A673 (cell line): Measurements from ENCODE around the gene MORN5.

Experiments used
- CTCF ChIP-seq: fragments of 300-800, 200-600 bp; sonication (generic); conservative IDR thresholded peaks from 2 replicates; pipeline ENCODE4 v1.5.1; 2017; ENCODE audit warnings: low read depth, mild to moderate bottlenecking, antibody characterized with exemption, low read length, moderate library complexity, mixed read lengths
- EZH2 ChIP-seq: fragments of 200-600 bp; sonication (generic); IDR thresholded peaks from 2 replicates; pipeline ENCODE4 v1.6.1; 2017; ENCODE audit warnings: borderline replicate concordance, low read depth, mild to moderate bottlenecking, mixed read lengths, antibody characterized with exemption, low read length; ENCODE audit not compliant: poor library complexity, severe bottlenecking

GRCh38 chr9:122223435-122223834, 63.7 kb downstream of the MORN5 start:
- TF ChIP-seq EZH2, result no peak
- TF ChIP-seq CTCF, result no peak
